Fibroblast of skin of abdomen (primary cell): Measurements from ENCODE around the gene AP1M1. TPM values are rescaled to one million over a fixed set of nuclear protein-coding genes. Genes with fewer than 3 reads are reported as not detected.
"Not testable (repeated sequence)": the region's sequence is repeated elsewhere in the genome, so short reads cannot be mapped to it uniquely, and the experiment has no call there.

ENCODE experiments used
- DNase-seq: peaks from one replicate; pipeline ENCODE4 v3.0.0-alpha.2; 2013
- polyA plus RNA-seq, 2 experiments: library from polyadenylated mRNA; unstranded; fragments of 120-200 nt; gene quantifications; one replicate each; pipeline ENCODE4 v1.2.1, GENCODE V29; 2013; ENCODE audit not compliant: insufficient read length in 2 of 2

Gene AP1M1
- polyA plus RNA-seq (2013, experiment 1 of 2; ENCODE audit: insufficient read length) = 72.7 TPM
- polyA plus RNA-seq (2013, experiment 2 of 2; ENCODE audit: insufficient read length) = 75.0 TPM

DNA sequence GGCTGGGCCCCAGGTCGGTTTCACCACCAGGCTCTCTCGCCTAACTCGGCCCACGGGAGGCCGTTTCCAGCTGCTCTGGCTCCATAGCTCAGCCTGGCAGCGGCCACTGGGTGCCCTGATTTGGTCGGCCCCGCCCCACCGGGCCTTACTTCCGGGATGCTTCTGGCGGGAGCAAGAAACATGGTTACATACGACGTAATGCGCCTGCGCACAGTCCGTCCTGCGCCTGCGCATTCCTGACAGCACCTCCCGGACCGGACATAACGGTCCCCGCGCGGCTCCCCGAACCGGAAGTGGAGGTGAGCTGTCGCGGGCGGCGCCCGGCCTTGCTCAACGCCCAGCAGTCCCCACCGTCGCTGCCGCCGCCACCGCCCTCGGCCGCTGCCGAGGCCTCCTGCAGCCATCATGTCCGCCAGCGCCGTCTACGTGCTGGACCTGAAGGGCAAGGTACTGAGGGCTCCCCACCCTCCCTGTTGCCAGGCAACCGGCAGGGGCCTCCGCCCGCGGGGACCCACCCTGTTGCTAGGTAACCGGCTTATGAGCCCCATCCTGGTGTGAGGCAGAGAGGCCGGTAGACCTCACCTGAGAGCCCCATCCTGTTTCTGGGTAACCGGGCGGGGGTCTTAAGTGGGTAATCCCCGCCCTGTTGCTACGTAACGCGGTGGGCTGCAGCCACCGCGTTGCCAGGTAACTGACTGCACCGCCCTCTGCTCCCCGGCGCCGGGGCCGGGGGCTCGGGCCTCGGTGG, at the start of gene AP1M1:
TSS of gene AP1M1 (plus strand) at position 290 of the 748 bp plus-strand sequence. CDS start at position 406, 116 bp downstream.
- peak; percentile 97 for DNase-seq

DNA sequence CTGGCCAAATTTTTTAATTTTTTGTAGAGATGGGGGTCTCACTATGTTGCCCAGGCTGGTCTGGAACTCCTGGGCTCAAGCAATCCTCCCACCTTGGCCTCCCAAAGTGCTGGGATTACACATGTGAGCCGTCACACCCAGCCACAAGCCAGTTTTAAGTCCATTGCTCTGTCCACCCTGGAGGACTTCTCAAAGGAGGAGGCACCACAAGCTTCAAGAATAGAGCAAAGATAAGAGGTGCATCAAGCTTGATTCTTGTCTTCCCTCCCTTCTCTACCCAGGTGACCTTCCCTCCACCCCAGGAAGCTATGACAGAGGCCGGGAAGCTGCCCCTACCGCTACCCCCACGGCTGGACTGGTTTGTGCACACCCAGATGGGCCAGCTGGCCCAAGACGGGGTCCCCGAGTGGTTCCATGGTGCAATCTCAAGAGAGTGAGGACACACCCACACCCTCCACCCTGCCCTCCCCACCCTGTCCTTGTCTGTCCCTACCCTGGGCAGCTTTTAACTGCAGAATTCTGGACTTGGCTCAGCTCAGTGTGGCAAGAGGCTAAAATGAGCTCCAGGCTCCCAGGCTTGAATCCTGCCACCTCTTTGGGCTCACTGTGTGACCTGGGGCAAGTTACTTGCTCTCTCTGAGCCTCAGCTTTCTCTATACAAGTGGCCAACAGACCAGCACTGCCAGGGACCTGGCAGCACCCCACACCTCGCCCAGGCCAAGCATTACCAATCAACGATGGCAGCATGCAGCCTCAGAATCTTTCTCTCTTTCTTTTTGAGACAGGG, 49.1 kb upstream of the AP1M1 start:
- no peak for DNase-seq

DNA sequence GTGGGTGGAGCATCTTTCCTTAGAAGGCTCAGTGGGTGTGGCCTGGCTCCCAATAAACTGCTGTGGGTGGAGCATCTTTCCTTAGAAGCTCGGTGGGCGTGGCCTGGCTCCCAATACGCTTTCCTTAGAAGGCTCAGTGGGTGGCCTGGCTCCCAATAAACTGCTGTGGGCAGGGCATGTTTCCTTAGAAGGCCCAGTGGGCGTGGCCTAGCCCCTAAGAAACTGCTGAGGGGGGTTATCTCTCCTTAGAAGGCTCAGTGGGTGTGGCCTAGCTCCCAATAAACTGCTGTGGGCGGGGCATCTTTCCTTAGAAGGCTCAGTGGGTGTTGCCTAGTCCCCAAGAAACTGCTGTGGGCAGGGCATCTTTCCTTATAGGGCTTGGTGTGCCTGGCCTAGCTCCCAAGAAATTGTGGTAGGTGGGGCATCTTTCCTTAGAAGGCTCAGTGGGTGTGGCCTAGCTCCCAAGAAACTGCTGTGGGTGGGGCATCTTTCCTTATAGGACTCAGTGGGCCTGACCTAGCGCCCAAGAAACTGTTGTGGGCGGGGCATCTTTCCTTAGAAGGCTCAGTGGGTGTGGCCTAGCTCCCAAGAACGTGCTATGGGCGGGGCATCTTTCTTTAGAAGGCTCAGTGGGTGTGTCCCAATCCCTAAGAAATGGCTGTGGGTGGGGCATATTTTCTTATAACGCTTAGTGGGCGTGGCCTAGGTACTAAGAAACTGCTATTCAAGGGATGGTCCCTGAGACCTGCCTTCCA, 44.0 kb upstream of the AP1M1 start:
- DNase-seq = no peak

DNA sequence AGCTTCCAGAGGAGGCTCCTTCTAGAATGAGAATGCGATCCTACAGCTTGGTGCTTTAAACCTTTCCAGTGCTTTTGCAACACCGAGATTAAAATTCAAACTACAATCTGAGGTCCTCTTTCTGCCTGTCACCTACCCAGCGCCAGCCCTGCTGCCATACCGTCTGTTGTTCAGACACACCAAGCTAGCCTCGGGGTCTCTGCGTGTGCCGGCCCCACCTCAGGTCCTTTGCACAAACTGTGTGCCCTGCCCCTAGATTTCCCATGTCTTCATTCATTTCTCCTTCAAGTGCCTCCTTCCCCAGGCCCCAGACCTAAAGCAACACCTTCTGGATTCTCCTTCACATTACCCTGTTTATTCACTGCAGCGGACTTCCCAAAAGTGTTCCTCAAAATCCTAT, 43.2 kb upstream of the AP1M1 start:
- DNase-seq = no peak

DNA sequence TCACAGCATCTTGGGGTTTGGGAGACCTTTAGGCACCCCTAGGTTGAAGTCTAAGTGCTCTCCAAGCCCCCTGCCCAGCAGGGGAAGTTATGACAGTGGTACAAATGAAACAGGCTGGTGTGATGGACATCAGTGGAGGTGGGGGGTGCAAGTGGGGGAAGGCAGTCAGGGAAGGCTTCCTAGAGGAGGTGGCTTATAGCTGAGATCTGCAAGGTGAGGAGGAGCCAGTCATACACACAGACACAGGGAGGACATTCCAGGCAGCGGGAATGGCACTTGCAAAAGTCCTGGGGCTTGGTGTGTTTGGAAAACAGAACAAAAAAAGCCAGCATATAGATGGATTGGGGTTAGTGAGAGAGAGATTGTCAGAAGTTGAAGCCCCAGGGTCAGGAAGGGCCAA, 42.6 kb upstream of the AP1M1 start:
- DNase-seq = no peak

DNA sequence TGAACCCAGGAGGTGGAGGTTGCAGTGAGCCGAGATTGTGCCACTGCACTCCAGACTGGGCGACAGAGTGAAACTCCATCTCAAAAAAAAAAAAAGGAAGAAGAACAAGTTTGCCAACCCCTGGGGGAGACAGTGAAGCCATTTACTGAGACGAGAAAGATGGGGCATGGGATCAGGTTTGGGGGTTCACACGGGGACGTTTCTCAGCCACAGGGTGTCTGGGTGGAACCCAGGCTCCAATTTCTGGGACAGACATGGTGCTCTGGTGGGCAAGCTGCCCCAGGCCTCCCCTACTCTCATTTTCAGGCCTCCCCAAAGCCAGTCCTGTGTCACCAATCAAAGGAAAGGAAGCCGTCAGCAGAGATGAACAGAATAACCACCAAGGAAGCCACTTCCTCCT, 40.8 kb upstream of the AP1M1 start:
- no peak for DNase-seq

DNA sequence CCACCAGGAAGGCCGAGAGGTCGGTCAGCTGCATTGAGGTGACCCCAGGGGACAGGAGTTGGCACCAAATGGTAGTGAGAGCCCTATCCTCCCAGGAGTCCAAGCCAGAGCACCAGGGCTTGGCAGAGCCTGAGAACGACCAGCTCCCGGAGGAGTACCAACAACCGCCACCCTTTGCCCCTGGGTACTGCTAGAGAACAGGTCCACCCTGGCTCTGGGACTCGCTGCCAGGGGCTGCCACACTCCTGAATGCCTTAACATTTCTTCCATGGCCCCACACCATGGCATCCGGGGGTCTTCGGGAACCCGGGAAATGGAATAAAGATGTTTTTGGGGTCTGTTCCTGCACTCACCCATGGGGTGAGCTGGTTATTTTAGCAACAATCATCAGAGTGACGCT, 40.1 kb upstream of the AP1M1 start:
- no peak for DNase-seq

DNA sequence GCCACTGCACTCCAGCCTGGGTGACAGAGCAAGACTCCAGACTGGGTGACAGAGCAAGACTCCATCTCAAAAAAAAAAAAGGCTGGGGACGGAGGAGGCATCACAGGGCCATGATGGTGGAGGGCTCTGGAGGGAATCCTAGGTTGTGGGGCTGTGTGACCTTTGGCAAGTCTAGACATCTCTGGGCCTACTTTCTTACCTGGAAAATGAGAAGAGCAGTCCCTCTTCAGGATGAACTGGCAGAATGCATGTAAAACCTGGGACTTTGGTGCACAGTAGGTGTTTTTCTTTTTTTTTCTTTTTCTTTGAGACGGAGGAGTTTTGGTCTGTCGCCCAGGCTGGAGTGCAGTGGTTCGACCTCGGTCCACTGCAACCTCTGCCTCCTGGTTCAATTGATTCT, 38.1 kb upstream of the AP1M1 start:
- DNase-seq = no peak

DNA sequence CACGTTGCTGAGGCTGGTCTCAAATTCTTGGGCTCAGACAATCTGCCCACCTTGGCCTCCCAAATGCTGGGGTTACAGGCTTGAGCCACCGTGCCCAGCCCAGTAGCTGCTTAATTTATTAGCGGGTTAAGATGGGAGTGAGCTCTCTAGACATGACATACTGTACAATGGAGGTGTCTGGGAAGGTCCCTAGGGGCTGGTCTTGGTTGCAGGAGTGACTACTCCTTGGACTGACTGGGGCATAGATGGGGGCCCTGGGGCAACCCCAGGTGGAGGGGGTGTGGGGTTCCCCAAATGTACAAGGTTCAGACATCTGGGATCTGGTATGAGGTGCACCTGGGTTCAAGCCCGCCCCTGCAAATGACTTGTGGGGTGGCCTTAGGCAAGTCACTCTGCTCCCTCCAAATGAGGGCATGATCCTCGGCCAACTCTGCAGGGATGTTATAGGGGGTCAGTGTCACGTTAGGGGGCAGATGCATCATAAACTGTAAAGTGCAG, 37.2 kb upstream of the AP1M1 start:
- DNase-seq = no peak

DNA sequence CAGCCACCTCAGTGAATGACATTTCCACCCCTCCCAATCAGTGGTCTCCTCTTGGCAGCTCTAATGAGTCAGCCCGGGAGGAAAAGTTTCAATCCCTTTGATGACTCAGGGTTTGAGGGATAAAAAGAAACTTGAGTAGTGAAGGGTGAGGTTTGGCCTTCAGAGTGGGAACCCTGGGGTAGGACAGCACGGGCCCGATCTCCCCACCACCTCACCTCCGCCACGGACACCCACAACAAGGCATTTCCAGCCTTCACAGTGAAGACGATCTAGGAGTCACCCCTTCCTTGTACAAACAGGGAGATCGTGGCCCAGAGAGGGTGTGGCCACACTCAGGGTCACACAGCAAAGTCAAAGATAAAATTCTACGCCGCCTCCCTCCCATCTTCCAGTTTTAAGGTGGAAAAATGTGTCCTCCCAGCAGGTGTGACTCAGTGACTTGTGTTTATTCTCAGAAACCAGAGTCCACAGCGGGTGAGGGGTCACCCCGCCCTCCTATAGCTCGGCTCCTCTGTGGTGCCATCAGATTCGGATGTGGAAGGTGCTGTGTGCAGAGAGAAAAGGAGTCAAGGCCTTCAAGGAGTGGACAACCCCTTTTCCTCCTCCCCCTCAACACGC, 36.7 kb upstream of the AP1M1 start:
- peak; percentile 68 for DNase-seq

DNA sequence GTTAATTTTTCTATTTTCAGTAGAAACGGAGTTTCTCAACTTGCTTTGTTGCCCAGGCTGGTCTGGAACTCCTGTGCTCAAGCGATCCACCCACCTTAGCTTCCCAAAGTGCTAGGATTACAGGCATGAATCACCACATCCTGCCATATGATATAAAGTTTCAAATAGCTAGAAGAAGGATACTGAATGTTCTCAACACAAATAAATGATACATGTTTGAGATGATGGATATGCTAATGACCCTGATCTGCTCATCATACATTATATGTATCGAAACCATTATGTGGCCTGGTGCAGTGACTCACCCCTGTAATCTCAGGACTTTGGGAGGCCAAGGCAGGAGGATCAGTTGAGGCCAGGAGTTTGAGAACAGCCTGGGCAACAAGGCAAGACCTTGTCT, 35.9 kb upstream of the AP1M1 start:
- peak; percentile 68 for DNase-seq

DNA sequence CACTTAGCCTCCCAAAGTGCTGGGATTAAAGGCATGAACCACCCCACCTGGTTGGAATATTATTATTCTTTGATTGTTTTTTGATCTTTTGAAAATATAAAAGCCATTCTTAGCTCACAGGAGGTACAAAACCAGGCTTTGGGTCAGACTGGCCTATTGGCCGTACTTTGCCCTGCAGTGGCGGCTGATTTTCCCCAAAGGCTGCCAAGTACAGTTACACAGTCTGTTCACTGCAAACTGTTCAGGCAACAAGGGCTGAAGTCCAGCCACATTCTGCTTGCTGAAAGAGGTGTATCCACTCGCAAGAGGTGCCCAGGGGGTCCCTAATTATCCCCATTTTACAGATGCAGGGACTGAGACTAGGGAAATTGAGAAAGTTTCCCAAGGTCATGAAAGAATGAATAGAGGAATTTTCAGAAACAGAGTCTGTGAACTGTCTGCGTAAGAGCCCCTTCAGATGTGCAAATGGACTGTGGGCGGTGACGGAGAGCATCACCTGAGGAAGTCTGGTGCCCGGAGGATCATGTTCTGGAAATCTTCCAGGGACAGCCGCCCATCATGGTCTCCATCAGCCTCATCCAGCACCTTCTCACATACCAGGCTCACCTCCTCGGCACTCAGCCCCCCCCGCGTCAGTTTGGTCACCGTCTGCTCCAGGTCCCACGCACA, 33.4 kb upstream of the AP1M1 start:
- DNase-seq = no peak

DNA sequence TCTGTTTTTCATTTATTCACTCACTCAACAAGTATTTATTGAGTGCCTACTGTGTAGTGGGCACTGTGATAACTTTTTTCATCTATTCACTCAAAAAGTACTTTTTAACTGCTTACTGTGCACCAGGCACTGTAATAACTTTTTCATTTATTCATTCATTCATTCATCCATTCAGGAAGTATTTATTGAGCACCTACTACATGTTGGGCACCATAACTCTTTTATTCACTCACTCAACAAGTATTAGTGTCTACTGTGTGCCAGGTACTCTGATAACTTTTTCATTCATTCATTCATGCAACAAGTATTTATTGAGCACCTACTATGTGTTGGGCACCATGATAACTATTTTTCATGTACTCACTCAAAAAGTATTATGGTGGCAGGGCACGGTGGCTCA, 31.3 kb upstream of the AP1M1 start:
- DNase-seq = no peak

DNA sequence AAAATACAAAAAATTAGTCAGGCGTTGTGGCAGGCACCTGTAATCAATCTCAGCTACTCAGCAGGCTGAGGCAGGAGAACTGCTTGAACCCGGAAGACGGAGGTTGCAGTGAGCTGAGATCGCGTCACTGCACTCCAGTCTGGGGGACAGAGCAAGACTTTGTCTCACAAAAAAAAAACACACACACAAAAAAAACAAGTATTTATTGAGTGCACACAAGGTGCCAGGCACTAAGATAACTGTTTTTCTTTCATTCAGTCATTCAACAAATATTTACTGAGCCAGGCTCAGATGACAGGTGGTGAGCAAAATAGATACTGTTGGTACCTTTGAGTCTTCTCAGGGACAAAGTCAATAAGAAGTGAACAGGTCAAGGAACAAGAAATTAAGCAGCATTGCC, 30.7 kb upstream of the AP1M1 start:
- no peak for DNase-seq

DNA sequence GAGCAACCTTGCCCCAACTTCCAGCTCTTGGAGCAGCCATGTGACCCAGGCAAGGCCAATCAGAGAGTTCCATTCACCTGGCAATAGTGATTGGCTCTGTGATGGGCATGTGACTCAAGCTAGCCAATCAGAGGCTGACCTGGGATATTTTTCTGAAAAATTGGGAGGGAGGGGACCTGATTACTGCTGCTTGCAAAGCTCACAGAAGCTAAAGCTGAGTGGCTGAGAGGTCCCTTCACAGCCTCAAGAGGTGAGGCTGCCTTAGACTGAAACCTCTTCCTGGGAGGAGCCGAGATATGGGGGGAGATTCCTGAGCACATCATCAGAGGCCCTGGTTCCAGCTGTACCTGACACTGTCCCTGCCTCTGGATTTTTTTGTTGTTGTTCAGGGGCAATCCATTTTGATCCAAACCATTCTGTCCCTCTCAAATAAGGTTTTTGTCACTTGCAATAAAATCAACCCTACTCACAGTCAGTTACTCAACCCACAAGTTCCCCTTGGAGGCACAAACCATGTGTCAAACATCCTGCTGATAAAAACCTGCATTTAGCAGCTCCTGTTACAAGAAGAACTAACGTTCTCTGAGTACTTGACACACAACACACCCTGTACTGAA, 29.1 kb upstream of the AP1M1 start:
- DNase-seq = no peak

DNA sequence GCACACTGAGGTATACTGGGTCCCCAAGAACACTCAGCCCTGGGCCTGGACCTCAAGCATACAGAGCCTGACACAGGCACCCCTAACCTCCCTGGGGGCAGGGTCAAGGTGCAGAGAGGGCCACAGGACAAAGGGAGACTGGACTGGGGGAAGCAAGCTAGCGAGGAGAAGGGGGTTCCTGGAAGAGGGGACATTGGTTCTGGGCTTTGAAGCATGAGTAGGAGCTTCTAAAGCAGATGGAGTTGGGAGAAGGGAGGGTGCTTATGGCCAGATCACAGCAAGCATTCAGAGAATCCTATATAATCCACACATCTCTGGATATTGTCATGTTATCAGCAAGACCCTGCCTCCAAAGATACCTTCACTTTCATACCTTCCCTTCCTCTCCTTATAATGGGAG, 27.6 kb upstream of the AP1M1 start:
- no peak for DNase-seq

DNA sequence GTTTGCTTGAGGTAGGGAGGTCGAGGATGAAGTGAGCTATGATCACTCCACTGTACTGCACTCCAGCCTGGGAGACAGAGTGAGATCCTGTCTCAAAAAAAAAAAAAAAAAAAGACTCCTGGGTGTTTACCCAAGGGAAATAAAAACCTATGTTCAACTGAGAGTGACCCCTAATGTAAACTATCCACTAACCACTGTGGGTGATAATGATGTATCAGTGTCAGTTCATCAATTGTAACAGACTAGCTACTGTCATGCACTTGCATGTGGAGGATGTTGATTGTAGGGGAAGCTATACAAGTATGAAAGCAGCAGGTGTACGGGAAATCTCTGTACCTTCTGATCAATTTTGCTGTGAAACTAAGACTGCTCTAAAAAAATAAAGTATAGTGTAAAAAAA, 21.8 kb upstream of the AP1M1 start:
- DNase-seq = no peak

DNA sequence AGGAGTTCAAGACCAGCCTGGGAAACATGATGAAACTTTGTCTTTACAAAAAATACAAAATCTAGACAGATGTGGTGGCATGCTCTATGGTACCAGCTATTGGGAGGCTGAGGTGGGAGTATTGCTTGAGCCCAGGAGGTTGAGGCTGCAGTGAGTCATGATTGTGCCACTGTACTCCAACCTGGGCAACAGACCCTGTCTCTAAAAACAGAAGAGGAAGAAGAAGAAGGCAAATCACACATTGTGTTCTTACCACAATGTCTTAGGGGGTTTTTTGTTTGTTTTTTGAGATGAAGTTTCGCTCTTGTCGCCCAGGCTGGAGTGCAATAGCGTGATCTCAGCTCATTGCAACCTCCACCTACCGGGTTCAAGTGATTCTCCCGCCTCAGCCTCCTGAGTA, 18.8 kb upstream of the AP1M1 start:
- DNase-seq = not testable (repeated sequence)

DNA sequence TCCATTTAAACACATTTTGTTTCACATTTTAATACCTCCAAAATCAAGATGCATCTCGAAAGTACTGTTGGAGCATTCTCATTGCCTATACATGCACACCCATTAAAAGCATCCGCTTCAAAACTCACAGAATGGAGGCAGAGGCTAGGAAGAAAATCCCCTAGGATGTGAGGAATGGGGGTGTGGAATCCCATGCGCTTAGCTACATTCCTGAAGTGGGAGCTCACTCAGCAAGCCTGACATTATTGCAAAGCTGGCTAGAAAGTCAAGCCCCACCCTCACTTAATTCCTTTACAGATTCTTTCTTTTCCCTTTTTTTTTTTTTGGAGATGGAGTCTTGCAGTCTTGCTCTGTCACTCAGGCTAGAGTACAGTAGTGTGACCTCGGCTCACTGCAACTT, 17.1 kb upstream of the AP1M1 start:
- DNase-seq = peak; percentile 91

DNA sequence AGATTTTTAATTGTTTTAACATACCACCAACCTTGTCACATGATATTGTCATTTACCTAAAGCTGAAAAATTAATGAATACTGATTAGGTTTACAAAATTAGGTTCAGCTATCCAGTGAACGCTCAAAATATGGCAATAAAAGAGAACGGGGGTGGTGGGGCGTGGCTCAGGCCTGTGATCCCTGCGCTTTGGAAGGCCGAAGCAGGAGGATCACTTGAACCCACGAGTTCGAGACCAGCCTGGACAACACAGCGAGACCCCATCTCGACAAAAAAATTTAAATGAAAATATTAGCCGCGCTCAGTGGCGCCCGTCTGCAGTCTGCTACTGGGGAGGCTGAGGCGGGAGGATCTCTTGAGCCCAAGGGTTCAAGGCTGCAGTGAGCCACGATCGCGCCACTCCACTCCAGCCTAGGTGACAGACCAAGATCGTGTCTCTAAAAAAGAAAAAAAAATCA, 13.0 kb upstream of the AP1M1 start:
- no peak for DNase-seq

DNA sequence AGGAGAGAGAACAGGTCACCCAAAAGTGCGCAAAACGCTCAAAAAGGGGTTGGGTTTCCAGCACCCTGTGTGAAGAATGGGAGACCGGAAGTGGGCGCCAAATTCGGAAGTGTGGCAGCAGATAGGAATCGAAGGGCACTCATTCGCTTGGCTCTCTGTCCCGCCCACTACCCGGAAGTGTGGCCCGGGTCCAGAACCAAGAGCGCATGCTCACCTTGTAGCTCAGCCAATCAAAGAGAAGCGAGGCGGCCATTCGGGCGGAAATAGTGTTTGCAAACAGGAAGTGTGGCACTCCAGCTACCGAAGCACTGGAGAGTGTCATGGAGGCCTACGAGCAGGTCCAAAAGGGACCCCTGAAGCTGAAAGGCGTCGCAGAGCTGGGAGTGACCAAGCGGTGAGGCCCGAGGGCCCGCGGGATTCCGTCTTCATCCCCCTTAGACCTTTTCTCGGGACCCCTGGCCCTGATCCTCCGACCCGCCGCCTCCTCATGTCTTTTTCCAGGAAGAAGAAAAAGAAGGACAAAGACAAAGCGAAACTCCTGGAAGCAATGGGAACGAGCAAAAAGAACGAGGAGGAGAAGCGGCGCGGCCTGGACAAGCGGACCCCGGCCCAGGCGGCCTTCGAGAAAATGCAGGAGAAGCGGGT, 12.5 kb upstream of the AP1M1 start, which contains the start of gene FAM32A:
TSS of gene FAM32A (plus strand) at position 288 of the 645 bp plus-strand sequence. CDS start at position 321, 33 bp downstream.
- peak; percentile 100 for DNase-seq
